ENCODE results near the gene TNIP3. TPM values are rescaled to one million over a fixed set of nuclear protein-coding genes. Genes with fewer than 3 reads are reported as not detected.

TNIP3 gene
- total RNA-seq, 1 donor from 2014 or later = not detected

DNA sequence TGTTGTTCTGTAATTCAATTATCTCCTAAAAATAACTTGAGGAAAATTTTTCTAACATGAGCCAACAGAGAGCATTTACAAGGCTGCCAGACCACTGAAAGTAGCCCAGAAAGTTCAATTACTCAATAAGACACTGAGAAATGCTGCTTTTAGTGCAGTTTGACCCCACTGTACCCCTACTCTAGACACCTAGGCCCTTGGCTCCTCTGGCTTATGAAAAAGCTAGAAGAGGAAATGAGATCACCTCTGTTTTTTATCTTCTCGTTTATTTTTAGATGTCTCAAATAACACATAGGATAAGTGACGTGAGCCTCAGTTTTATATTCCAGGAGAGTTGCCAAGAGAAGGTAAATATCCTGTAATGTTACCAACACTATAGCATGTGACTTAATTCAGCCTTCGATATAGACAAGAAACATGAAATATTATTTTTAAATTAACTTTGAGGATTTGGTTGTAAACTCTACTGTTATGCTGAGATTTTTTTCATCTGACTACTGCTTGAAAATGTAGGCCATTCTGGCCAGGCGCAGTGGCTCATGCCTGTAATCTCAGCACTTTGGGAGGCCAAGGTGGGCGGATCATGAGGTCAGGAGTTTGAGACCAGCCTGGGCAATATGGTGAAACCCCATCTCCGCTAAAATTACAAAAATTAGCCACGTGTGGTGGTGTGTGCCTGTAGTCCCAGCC is 24.4 kb downstream of the TNIP3 start:
- Mint-ChIP-seq H3K27me3 (no peaks in the 10 kb centered on the region), H3K4me1 (ENCODE audit: low read depth) (no peaks in the 10 kb centered on the region), H3K36me3 (ENCODE audit: insufficient read depth) (no peaks in the 10 kb centered on the region), H3K9me3 (ENCODE audit: low read depth) (no peaks in the 10 kb centered on the region), H3K4me3 (ENCODE audit: low read depth) (no peak overlapping the region), H3K27ac (no peak overlapping the region)
- DNase-seq (ENCODE audit: low spot score, unreplicated experiment) = no peak
- no peak for TF ChIP-seq CTCF (IDR thresholded peaks at IDR 0.05; ENCODE audit: unreplicated experiment)

GRCh38 chr4:121138039-121138825 is 25.9 kb downstream of the TNIP3 start:
- Mint-ChIP-seq H3K36me3 (ENCODE audit: insufficient read depth) (no peaks in the 10 kb centered on the region), H3K4me3 (ENCODE audit: low read depth) (no peak overlapping the region), H3K4me1 (ENCODE audit: low read depth) (no peaks in the 10 kb centered on the region), H3K9me3 (ENCODE audit: low read depth) (no peaks in the 10 kb centered on the region), H3K27me3 (no peaks in the 10 kb centered on the region), H3K27ac (no peak overlapping the region)
- DNase-seq (ENCODE audit: low spot score, unreplicated experiment) = no peak
- no peak for TF ChIP-seq CTCF (IDR thresholded peaks at IDR 0.05; ENCODE audit: unreplicated experiment)

DNA sequence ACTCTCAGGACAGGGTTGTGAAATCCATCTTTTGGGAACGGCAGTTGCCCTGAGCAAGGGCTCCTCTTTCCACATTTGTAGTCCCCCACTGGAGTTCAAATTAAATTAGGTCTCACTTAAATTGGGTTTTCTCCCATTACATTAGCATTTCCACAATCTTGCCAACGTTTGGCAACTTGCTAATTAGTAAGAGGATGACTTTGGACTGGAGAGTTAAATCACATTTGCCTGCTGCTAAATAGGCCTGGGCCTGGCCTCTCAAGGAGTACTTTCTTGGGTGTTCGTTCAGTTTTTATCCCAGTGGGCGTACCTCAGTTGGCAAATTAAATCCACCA is 33.8 kb downstream of the TNIP3 start:
- Mint-ChIP-seq H3K27me3 (no peaks in the 10 kb centered on the region), H3K9me3 (ENCODE audit: low read depth) (peaks cover 3% of the 10 kb centered on the region), H3K27ac (no peak overlapping the region), H3K36me3 (ENCODE audit: insufficient read depth) (no peaks in the 10 kb centered on the region), H3K4me1 (ENCODE audit: low read depth) (peaks cover 10% of the 10 kb centered on the region), H3K4me3 (ENCODE audit: low read depth) (no peak overlapping the region)
- DNase-seq (ENCODE audit: low spot score, unreplicated experiment) = no peak
- TF ChIP-seq CTCF (IDR thresholded peaks at IDR 0.05; ENCODE audit: unreplicated experiment) = no peak

GRCh38 chr4:121129606-121130325 is 34.4 kb downstream of the TNIP3 start:
- H3K4me3 Mint-ChIP-seq (ENCODE audit: low read depth) = no peak overlapping the region
- H3K36me3 Mint-ChIP-seq (ENCODE audit: insufficient read depth) = no peaks in the 10 kb centered on the region
- H3K27ac Mint-ChIP-seq = no peak overlapping the region
- no peak for DNase-seq (ENCODE audit: low spot score, unreplicated experiment)
- peaks cover 3% of the 10 kb centered on the region for H3K9me3 Mint-ChIP-seq (ENCODE audit: low read depth)
- no peaks in the 10 kb centered on the region for H3K27me3 Mint-ChIP-seq
- TF ChIP-seq CTCF (IDR thresholded peaks at IDR 0.05; ENCODE audit: unreplicated experiment) = no peak
- peaks cover 14% of the 10 kb centered on the region for H3K4me1 Mint-ChIP-seq (ENCODE audit: low read depth)

- Mint-ChIP-seq H3K4me3 (ENCODE audit: low read depth) (no peak overlapping the region), H3K36me3 (ENCODE audit: insufficient read depth) (no peaks in the 10 kb centered on the region), H3K4me1 (ENCODE audit: low read depth) (peaks cover 14% of the 10 kb centered on the region), H3K27ac (no peak overlapping the region), H3K27me3 (no peaks in the 10 kb centered on the region), H3K9me3 (ENCODE audit: low read depth) (peaks cover 6% of the 10 kb centered on the region)
- DNase-seq (ENCODE audit: low spot score, unreplicated experiment) = no peak
- TF ChIP-seq CTCF (IDR thresholded peaks at IDR 0.05; ENCODE audit: unreplicated experiment) = no peak
These were observed 37.0 kb downstream of the TNIP3 start for GRCh38 chr4:121127100-121127499.
